Activated T-cell treated with anti-CD3 and anti-CD28 coated beads for 1 hour (primary cell): Measurements from ENCODE around the gene OR5H15.
"Not testable (repeated sequence)": the region's sequence is repeated elsewhere in the genome, so short reads cannot be mapped to it uniquely, and the experiment has no call there.

Source experiments
- DNase-seq: peaks from one replicate; pipeline ENCODE4 v3.0.0-alpha.2; 2020; ENCODE audit warnings: low read depth

The OR5H15 gene

DNA sequence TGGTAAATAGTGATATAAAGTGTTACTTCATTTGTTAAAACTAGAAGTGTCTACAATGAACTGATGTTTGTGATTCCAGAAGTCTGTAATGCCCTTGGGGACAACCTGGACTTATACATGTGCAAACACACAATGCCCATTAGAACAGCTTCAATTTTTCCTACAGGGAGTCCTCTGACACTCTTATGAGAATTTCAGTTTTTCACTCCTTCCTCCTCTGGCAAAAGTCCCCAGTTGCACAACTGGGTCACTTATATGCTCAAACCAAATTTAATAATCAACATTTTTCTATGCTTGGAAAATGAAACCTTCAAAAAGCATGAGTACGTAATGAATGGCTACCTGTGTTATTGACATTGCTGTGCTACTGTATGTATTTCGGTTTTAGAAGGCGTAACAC, at the start of gene OR5H15:
Gene OR5H15 (plus strand): TSS at position 301 of the 400 bp plus-strand sequence. CDS start 2,004 bp downstream, outside the sequence.
- no peak for DNase-seq

DNA sequence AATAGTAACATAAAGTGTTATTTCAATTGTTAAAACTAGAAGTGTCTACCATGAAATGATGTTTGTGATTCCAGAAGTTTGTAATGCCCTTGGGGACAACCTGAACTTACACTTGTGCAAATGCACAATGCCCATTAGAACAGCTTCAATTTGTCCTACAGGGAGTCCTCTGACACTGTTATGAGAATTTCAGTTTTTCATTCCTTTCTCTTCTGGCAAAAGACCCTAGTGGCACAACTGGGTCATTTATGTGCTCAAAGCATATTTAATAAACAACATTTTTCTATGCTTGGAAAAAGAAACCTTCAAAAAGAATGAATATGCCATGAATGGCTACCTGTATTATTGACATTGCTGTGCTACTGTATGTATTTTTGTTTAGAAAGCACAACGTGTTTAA, 36.1 kb upstream of the OR5H15 start, which contains the start of gene OR5H1:
Gene OR5H1 (plus strand): TSS at position 301 of the 400 bp plus-strand sequence. CDS start 1,977 bp downstream, outside the sequence.
- no peak for DNase-seq

DNA sequence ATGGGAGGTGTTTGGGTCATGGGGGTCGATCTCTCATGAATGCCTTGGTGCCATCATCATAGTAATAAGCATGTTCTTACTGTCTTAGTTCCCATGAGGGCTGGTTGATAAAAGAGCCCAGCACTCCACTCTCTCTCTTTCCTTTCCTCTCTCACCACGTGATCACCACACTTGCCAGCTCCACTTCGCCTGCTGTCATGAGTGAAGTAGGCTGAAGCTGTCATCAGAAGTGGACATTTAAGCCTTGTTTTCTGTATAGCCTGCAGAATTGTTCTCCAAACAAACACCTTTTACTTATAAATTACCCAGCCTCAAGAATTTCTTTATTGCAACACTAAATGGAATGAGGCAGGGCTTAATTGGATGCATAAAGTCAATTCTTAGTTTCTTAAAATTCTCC, 29.9 kb upstream of the OR5H15 start:
- DNase-seq = no peak

DNA sequence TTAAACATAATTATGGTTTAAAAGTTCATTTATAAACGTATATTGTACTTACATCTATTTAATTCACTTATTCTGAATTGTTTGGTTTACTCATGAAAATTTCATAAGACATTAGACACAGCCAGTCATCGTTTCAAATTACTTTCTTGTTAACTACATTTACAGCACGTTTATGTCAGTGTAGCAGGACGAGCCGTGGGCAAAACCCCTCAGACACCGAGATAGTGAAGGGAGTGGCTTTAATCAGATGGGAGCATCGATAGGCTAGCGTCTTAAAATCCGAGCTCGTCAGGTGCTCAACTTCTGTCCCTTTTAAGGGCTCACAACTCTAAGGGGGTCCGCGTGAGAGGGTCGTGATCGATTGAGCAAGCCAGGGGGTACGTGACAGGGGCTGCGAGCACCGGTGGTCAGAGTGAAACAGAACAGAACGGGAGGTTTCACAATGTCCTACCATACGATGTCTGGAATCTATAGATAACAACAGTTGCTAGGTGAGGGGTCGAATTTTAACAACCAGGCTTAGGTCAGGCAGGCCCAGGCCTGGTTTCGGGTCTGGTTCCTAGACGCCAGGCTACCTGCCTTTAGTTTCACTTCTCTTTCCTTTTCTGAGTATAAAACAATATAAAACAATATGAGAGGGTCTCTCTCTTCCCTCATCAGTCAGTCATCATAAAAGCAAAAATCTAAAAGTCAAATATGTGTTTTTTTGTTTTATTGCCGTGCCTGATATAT, 28.5 kb upstream of the OR5H15 start:
- not testable (repeated sequence) for DNase-seq

DNA sequence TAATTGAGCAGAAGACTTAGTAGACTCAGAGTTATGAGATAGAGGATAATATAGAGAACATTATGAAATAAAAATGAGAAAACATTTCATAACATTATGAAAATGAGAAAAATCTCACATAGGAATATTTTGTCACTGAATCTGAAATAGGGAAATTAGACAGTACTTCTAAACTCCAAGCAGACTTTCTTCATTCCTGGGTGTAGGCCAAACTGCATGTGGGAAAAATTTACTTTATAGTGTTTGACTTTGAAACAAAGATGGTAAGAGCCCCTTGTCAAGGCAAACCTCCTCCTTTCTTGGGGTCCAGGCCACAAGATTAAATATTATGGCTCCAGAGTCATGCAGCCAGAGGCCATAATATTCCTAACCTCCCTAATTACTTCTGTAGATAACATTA, 26.0 kb upstream of the OR5H15 start:
- no peak for DNase-seq

DNA sequence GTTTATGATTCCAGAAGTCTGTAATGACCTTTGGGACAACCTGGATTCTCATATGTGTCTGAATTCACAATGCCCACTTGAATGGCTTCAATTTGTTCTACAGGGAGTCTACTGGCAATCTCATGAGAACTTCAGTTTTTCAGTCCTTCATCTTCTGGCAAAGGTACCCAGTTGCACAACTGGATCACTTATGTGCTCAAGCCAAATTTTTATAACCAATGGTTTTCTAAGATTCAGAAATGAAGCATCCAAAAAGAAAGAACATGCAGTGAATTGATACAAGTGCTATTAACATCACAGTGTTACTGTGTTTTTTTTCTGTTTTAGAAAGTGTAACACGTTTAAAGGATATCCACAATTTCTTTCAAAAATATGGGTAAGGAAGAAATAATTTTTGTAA, 19.3 kb upstream of the OR5H15 start, which contains the start of gene OR5H14:
Gene OR5H14 (plus strand): TSS at position 301 of the 400 bp plus-strand sequence. CDS start 1,907 bp downstream, outside the sequence.
- no peak for DNase-seq

DNA sequence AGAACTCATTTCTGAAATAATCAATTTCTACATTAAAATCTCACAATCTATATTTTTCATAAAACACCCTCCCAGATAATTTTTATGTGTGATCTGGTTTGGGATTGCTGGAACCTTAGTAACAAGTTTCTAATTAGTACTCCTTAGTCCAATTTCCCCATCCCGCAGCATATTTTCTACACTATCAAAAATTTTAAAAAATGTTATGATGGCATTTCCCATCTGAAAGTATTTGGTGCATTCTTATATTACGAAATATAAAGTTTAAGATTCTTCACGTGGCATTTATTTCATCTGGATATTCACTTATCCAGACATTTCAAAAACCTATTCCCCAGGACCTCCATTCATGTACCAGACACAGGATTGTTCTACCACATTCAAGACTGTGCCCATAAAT, 17.7 kb upstream of the OR5H15 start:
- DNase-seq = no peak

DNA sequence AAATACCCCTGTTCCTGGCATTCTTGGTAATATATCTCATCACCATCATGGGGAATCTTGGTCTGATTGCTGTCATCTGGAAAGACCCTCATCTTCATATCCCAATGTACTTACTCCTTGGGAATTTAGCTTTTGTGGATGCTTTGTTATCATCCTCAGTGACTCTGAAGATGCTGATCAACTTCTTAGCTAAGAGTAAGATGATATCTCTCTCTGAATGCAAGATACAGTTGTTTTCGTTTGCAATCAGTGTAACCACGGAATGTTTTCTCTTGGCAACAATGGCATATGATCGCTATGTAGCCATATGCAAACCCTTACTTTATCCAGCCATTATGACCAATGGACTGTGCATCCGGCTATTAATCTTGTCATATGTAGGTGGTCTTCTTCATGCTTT, 17.0 kb upstream of the OR5H15 start:
- DNase-seq = not testable (repeated sequence)

DNA sequence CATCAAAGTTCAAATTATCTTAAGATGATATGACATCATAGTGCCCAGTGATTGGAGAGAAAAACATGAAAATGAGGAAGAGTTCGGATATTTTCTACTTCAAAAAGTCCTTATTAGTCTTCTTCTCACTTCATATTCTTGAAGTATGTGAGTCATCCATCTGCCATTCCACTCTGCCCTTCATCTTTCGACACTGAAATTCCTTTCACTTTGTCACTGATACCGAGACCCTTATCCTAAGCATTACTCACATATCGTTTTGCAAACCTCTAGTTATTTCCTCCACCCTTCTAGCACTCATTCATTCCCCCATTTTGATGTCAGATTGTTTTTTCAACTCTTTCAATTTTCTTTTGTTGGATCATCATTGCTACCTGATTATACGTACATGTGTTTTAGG, 15.3 kb upstream of the OR5H15 start:
- no peak for DNase-seq

DNA sequence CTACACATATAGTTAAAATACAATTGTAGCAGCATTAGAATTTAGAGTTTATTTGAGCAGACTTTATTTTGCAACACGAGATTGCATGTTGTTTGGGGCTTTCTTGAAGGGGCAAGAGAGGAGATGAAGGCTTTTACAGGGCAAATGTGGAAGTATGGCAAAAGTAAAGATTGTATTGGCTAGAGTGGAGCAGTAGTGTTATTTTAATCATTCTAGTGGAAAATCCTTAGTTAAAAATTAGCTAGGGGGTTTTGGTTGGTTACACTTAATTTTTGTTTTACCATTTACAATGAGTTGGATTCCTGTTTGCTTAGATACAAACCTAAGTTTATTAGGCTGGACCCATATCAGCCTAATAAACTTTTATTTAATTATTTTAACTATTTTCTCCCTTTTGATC, 4.6 kb downstream of the OR5H15 start:
- DNase-seq = no peak

DNA sequence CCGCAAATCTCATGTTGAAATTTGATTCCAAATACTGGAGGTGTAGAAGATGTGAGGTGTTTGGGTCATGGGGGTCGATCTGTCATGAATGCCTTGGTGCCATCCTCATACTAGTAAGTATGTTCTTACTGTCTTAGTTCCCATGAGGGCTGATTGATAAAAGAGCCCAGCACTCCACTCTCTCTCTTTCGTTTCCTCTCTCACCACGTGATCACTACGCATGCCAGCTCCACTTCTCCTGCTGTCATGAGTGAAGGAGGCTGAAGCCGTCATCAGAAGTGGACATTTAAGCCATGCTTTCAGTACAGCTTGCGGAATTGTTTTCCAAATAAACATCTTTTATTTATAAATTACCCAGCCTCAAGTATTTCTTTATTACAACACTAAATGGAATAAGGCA, 6.1 kb downstream of the OR5H15 start:
- DNase-seq = no peak

DNA sequence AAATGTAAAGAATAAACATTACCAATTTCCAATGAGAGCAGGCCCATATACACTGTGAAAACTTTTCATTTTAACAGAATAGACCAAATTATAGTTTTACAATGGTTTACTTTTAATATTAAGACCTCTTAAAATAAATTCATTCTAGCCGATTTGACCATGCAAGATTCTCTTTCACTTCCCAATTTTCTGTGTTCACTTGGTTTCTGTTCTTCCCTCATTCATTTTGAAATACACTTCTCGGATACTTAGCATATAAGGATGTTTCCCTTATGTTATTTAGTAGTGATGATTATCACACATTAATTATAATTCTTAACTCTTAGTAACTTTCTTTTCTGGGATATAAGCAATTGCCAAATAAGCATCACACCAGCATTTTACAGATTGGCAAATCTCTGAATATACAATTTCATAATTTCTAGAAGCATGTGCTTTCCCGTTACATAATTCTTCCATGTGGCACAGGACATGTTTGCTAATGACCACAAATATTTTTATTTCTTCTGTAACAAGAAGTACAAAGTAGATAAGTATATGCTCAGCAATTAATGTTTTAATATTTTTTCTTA, 13.9 kb downstream of the OR5H15 start:
- no peak for DNase-seq

DNA sequence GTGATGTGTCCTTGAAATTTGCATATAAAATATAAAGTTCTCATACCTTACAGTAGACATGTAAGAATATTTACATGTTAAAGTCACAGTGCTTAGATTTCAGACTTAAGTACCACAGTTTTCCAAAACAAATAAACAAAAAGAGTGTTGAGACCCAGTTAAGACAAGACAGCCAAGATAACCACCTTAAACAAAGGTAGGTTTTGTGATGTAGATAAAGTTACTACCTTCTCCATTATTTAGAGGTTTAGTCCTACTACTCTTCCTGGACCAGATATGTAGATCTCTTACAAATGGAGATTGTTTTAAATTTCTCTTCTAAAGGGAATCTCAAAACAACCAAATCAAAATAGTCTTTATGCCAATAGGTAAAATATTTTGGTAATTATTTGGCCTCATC, 15.7 kb downstream of the OR5H15 start:
- DNase-seq = no peak

DNA sequence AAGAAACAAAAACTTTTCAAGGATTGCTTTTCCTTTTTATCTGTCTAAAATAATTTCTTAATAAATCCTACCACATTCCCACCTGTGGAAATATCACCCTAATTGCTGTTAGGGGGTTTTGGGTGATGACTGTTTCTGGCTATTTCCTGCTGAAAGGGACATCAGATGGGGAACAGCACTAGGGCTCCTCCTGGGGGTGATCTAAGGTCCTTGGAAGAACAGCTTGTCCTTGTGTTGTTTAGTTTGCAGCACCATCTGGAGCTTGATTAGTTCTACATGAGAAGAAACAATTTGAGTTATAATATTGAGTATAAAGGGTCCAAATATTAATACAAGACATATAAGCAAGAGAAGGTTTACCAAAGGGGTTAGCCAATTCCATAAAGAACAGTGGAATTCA, 18.7 kb downstream of the OR5H15 start:
- no peak for DNase-seq

DNA sequence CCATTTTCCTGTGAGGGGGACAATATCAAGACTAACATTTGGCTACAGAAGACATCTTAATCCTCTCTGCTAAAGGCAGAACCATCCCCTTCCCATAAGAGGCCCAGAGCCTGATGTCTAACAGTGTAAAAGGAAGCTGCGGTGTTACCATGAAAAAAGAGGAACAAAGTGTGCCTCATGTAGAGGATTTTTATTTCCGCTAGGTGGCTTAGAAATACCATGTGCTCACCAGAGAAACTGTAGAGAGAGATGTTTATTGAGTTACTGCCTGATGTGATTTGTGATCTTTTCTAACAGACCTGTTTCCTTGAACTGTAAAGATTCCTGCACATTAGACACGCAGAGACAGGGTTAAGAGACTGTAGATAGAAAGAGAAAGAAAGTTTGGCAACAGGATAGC, 22.0 kb downstream of the OR5H15 start:
- no peak for DNase-seq

DNA sequence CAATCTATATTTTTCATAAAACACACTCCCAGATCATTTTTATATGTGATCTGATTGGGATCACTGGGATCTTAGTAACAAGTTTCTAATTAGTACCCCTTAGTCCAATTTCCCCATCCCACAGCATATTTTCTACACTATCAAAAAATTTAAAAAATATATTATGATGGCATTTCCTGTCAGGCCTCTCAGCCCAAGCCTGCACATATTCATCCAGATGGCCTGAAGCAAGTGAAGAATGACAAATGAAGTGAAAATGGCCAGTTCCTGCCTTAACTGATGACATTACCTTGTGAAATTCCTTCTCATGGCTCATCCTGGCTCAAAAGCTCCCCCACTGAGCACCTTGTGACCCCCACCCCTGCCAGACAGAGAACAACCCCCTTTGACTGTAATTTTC, 24.4 kb downstream of the OR5H15 start:
- DNase-seq = not testable (repeated sequence)

DNA sequence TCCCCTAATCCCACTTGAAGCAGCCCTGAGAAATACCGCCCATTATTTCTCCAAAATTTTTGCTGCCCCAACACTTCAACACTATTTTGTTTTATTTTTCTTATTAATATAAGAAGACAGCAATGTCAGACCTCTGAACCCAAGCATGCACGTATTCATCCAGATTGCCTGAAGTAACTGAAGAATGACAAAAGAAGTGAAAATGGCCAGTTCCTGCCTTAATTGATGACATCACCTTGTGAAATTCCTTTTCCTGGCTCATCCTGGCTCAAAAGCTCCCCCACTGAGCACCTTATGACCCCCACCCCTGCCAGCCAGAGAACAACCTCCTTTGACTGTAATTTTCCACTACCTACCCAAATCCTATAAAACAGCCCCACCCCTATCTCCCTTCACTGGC, 29.8 kb downstream of the OR5H15 start:
- DNase-seq = not testable (repeated sequence)

DNA sequence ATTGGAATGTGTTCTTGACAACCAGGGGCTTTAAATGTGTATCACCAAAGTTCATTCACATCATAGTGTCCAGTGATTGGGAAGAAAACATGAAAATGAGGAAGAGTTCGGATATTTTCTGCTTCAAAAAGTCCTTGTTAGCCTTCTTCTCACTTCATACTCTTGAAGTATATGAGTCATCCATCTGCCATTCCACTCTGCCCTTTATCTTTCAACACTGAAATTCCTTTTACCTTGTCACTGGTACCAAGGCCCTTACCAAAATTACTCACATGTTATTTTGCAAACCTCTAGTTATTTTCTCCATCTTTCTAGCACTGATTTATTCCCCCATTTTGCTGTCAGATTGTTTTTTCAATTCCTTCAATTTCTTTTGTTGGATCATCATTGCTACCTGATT, 32.5 kb downstream of the OR5H15 start:
- DNase-seq = no peak

DNA sequence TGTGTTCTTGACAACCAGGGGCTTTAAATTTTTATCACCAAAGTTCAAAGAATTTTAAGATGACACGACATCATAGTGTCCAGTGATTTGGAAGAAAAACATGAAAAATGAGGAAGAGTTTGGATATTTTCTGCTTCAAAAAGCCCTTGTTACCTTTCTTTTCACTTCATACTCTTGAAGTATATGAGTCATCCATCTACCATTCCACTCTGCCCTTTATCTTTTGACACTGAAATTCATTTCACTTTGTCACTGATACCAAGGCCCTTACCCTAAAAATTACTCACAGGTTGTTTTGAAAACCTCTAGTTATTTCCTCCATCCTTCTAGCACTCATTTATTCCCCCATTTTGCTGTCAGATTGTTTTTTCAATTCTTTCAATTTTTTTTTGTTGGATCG, 42.7 kb downstream of the OR5H15 start:
- DNase-seq = no peak

DNA sequence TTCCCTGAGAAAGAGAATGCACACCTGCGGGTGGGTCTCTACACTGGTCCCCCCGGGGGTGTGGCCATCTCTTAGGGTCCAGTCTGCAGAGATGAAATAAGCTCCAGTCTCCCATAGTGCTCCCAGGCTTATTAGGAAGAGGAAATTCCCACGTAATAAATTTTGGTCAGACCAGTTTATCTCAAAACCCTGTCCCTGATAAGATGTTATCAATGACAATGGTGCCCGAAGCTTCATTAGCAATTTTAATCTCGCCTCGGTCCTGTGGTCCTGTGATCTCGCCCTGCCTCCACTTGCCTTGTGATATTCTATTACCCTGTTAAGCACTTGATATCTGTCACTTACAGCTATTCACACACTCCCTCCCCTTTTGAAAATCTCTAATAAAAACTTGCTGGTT, 46.8 kb downstream of the OR5H15 start:
- DNase-seq = no peak

DNA sequence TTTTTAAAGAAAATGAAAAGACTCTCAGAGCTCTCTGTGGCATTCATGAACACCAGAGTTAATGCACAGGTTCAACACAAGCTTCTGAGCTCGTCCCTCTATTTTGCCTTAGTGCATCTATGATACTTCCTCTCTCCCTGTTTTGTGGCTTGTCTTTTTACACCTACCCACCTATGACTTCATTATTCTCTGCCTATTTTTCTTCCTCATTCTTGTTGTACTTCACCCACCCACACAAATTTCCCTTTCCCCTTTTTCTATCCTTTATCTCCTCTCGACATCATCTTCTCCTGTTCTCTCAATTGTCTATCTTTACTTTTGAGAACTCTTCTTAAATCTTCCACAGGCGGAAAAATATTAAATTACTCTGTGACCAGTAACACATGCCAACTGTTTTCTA, 48.6 kb downstream of the OR5H15 start:
- no peak for DNase-seq
